ENCODE results near the gene CFAP20DC.

DNA sequence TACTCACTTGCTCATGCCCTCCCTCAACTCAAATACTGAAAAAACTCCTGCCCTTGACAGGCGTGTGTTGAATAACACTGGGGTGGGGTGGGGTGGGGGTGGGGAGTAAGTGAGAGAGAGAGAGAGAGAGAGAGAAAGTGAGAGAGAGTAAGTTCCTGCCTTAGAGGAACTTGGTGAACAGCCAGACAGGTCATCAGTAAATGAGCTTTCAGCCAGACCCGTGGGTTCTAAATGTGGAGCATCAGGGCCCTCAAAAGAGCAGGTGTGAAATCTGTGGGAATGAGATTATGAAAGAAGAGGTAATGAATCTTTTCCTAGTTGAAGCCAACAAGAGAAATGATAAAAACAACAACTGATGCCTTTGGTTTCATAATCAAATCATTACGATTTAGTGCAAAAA is 248.9 kb downstream of the CFAP20DC start:
- TF ChIP-seq, protein P1, sequence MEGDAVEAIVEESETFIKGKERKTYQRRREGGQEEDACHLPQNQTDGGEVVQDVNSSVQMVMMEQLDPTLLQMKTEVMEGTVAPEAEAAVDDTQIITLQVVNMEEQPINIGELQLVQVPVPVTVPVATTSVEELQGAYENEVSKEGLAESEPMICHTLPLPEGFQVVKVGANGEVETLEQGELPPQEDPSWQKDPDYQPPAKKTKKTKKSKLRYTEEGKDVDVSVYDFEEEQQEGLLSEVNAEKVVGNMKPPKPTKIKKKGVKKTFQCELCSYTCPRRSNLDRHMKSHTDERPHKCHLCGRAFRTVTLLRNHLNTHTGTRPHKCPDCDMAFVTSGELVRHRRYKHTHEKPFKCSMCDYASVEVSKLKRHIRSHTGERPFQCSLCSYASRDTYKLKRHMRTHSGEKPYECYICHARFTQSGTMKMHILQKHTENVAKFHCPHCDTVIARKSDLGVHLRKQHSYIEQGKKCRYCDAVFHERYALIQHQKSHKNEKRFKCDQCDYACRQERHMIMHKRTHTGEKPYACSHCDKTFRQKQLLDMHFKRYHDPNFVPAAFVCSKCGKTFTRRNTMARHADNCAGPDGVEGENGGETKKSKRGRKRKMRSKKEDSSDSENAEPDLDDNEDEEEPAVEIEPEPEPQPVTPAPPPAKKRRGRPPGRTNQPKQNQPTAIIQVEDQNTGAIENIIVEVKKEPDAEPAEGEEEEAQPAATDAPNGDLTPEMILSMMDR (conservative IDR thresholded peaks at IDR 0.05; ENCODE audit: low read depth in 2 of 2) = no peak
- TF ChIP-seq POLR2AphosphoS5 (IDR thresholded peaks at IDR 0.05; ENCODE audit: low read depth) = no peak
- no peak for TF ChIP-seq JUNB (IDR thresholded peaks at IDR 0.05; ENCODE audit: unreplicated experiment)
- no peak for TF ChIP-seq ZNF331 (CRISPR knock-in tag; IDR thresholded peaks at IDR 0.05; ENCODE audit: low read depth)
- TF ChIP-seq EZH2 (IDR thresholded peaks at IDR 0.05; ENCODE audit: low read depth, unreplicated experiment) = no peak
- TF ChIP-seq, protein P2, sequence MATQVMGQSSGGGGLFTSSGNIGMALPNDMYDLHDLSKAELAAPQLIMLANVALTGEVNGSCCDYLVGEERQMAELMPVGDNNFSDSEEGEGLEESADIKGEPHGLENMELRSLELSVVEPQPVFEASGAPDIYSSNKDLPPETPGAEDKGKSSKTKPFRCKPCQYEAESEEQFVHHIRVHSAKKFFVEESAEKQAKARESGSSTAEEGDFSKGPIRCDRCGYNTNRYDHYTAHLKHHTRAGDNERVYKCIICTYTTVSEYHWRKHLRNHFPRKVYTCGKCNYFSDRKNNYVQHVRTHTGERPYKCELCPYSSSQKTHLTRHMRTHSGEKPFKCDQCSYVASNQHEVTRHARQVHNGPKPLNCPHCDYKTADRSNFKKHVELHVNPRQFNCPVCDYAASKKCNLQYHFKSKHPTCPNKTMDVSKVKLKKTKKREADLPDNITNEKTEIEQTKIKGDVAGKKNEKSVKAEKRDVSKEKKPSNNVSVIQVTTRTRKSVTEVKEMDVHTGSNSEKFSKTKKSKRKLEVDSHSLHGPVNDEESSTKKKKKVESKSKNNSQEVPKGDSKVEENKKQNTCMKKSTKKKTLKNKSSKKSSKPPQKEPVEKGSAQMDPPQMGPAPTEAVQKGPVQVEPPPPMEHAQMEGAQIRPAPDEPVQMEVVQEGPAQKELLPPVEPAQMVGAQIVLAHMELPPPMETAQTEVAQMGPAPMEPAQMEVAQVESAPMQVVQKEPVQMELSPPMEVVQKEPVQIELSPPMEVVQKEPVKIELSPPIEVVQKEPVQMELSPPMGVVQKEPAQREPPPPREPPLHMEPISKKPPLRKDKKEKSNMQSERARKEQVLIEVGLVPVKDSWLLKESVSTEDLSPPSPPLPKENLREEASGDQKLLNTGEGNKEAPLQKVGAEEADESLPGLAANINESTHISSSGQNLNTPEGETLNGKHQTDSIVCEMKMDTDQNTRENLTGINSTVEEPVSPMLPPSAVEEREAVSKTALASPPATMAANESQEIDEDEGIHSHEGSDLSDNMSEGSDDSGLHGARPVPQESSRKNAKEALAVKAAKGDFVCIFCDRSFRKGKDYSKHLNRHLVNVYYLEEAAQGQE (IDR thresholded peaks at IDR 0.05; ENCODE audit: unreplicated experiment) = no peak
- TF ChIP-seq EZH2phosphoT487 (IDR thresholded peaks at IDR 0.05; ENCODE audit: unreplicated experiment) = no peak
- TF ChIP-seq ZNF114 (CRISPR knock-in tag; IDR thresholded peaks at IDR 0.05) = no peak
- no peak for TF ChIP-seq CREB1 (CRISPR knock-in tag; IDR thresholded peaks at IDR 0.05; ENCODE audit: low read depth)
- no peak for TF ChIP-seq NANOG (IDR thresholded peaks at IDR 0.05; ENCODE audit: borderline replicate concordance)
